GM18508 (cell line): ENCODE data around the gene PHLDA2.

Experiments used
- ATAC-seq: cut with Tn5 transposase; IDR thresholded peaks from one replicate; pipeline ENCODE4 v1.9.1; 2021; ENCODE audit warnings: moderate number of reproducible peaks; ENCODE audit not compliant: insufficient read depth, unreplicated experiment

Gene PHLDA2

GRCh38 chr11:2930704-2931419, 1.6 kb upstream of the PHLDA2 start:
- ATAC-seq: no peak

GRCh38 chr11:2929950-2930703, 907 bp upstream of the PHLDA2 start:
- ATAC-seq: no peak

GRCh38 chr11:2929531-2929949, 320 bp upstream of the PHLDA2 start:
- no peak for ATAC-seq

GRCh38 chr11:2927851-2928604, 1.2 kb downstream of the PHLDA2 start:
- ATAC-seq: no peak

- ATAC-seq: no peak
Measured at GRCh38 chr11:2927121-2927800, 2.0 kb downstream of the PHLDA2 start.

GRCh38 chr11:2926611-2927051, 2.6 kb downstream of the PHLDA2 start:
- ATAC-seq: no peak

GRCh38 chr11:2924821-2925675, 4.2 kb downstream of the PHLDA2 start:
- ATAC-seq: no peak

- ATAC-seq: no peak
Measured at GRCh38 chr11:2924381-2924780, 4.8 kb downstream of the PHLDA2 start.

GRCh38 chr11:2923446-2924375, 5.5 kb downstream of the PHLDA2 start:
- no peak for ATAC-seq

- no peak for ATAC-seq
Measured at GRCh38 chr11:2922655-2923054, 6.6 kb downstream of the PHLDA2 start.

GRCh38 chr11:2921742-2922493, 7.3 kb downstream of the PHLDA2 start:
- ATAC-seq: no peak

GRCh38 chr11:2921261-2921660, 8.0 kb downstream of the PHLDA2 start:
- ATAC-seq: no peak

- no peak for ATAC-seq
Measured at GRCh38 chr11:2920343-2920742, 8.9 kb downstream of the PHLDA2 start.

GRCh38 chr11:2919837-2920236, 9.4 kb downstream of the PHLDA2 start:
- no peak for ATAC-seq

GRCh38 chr11:2919188-2919587, 10.0 kb downstream of the PHLDA2 start:
- no peak for ATAC-seq

GRCh38 chr11:2917842-2918490, 11.3 kb downstream of the PHLDA2 start:
- ATAC-seq: no peak

GRCh38 chr11:2916892-2917645, 12.2 kb downstream of the PHLDA2 start:
- no peak for ATAC-seq
